GM21825 (cell line): ENCODE results near the gene ELMOD1.

Experiments
- ATAC-seq: cut with Tn5 transposase; IDR thresholded peaks from one replicate; pipeline ENCODE4 v1.9.1; 2021; ENCODE audit warnings: mild to moderate bottlenecking, moderate library complexity; ENCODE audit not compliant: unreplicated experiment

The ELMOD1 gene

DNA sequence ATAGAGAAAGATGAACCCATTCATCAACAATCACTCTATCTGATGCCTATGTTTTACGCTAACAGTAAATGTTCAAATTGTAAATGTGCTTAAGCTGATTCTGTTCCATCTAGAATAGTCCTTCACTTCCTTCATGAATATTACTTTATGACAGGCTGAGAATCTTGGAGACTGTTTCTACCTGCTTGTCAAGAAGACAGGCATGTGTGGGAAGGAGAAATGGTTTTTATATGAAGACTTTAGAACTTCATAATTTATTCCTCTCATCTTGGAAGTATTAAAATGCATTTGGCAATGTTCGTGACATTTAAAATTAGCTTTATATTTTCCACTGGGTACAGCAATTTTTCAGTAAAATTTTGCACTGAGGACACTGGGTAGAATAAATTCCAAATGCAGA lies 41.0 kb downstream of the ELMOD1 start:
- no peak for ATAC-seq

DNA sequence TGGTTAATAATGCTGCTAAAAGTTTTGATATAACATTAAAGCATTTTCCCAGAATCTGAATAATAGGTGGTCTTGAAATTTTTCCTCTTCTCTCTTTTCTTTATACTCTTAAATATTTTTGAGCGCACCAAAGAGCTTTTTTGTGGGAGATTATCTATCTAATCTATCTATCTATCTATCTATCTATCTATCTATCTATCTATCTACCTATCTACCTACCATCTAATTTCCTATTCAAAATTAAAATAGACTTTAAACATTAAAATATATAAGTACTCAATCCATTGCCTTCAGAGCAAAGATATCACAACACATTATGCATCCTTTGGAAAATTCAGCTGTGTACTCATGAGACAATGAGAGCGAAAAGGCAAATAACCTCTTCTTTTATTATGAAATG lies 55.8 kb downstream of the ELMOD1 start:
- ATAC-seq: no peak

DNA sequence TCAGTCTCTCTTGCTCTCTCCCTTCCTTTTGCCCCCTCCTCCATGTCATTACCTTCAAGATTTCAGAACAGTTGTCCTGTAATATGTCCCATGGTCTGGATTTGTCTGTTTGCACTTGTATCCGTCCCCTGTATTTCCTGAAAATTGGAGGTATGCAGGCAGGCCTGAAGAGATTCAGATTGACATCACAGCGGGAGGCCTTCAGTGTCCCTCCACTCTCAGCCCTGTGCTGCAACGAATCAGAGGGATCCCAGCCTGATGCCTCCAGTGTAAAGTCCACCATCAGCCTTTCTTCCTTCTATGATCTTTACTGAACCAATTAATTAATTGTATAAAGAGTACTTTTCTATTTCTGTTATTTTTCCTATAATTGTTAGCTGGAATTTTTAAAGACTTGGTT lies 57.3 kb downstream of the ELMOD1 start:
- no peak for ATAC-seq

DNA sequence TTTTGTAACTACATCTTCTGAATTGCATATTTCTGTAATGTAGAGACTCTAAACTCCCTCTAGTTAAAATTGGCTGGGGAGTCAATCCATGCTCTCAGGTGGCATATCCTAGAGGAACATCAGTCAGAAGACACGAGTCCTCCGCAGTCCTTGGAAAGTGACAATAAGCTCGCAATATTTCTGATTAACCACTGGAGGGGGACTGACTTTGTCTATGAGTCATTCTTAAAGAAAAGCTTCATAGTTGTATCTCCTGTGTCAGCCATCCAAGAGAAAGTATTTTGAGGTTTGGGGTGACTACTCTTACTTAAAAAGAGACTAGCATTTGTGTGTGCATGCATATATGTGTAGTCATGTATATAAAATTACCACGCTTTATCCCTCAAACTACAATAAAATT lies 60.7 kb downstream of the ELMOD1 start:
- no peak for ATAC-seq

DNA sequence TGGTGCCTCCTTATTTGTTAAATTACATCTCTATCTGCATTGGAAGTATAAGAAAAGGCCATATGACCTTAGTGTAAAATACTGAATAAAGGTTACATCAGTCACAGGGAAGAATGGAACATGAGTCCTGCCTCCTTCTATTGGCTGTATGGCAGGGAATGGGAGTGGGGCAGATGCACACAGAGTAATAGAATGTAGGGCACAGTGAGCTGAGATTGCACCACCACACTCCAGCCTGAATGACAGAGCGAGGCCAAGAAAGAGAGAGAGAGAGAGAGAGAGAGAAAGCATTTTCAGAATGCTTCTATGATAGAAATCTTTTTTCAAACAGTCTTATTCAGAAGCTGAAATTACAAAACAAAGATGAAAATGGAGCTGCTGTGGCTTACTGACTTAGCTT lies 62.1 kb downstream of the ELMOD1 start:
- no peak for ATAC-seq

DNA sequence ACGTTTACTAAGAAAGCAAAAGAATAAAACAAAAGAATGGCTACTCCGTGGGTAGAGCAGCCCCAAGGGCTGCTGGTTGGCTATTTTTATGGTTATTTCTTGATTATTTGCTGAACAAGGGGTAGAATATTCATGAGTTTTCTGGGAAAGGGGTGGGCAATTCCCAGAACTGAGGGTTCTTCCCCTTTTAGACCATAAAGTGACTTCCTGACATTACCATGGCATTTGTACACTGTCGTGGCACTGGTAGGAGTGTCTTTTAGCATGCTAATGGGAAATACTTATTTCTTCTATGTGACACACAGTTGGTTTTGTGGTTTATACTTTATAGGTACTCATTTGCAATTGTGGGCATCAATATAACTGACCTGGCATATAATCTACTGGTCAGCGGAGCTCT lies 64.7 kb downstream of the ELMOD1 start:
- no peak for ATAC-seq

DNA sequence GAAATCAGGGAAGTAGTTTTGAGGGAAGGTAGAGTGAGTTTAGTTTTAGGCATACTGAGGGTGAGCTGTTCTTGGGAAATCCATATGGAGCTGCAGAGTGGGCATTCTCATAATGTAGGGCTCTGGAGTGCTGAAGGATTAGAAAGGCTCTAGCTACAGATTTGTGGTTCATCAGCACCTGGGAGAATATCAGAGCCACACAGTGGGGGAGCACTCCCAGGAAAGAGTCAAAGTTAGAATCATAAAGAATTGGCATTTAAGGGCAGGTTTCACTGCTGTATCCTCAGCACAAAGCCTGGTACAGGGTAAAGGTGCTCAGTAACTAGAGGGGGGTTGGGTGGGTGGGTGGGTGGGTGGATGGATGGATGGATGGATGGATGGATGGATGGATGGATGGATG lies 68.4 kb downstream of the ELMOD1 start:
- ATAC-seq: no peak

DNA sequence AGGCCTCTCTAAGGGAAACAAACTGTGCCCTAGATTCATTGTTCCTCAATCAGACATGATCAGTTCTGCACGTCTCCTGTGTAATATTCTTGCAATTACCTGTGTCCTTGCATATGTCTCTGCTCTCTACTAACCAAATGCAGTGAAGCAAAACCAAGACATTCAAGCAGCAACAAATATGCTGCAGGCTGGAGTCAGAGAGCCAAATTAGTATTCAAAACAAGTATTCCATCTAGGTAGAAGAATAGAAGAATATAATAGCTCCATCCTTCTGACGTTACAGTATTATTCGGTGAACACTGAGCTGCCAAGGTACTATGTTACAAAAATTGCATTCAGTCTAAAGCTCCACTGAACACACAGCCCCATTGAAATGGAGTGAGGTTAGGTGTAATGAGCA lies 69.1 kb downstream of the ELMOD1 start:
- no peak for ATAC-seq

DNA sequence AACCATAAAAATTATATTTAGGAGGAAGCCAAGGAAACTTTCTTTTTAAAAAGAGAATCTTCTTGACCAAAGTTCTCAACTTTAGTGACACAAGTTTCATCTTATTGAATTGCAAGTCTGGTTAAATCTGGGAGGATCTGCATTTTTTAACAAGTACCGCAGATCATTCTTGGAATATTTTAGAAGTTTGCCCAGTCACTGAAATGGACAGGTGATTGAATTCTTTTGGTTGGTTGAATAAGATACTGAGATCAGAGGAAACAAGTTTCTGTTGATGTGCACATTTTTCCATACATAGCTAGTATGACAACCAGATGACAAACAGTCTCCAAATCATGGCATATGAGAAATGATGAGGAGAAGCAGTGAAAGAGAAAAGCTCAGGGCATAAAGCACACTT lies 70.7 kb downstream of the ELMOD1 start:
- ATAC-seq: no peak

DNA sequence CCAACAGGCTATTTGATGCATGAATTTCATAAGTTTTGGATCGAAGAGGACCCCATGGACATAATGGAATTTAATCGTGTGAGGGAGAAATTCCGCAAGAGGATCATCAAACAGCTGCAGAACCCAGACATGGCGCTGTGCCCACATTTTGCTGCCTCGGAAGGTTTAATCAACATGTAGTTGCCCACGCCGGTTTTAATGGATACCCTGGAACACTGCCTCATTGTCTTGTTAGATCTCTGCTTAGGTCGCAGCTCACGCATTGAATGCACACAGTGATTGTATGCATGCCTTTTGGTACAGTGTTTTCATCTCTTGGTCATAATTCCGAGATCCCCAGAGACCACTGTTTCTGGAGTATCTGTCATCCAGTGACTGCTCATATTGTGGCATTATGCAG lies 74.1 kb downstream of the ELMOD1 start:
- ATAC-seq: no peak

DNA sequence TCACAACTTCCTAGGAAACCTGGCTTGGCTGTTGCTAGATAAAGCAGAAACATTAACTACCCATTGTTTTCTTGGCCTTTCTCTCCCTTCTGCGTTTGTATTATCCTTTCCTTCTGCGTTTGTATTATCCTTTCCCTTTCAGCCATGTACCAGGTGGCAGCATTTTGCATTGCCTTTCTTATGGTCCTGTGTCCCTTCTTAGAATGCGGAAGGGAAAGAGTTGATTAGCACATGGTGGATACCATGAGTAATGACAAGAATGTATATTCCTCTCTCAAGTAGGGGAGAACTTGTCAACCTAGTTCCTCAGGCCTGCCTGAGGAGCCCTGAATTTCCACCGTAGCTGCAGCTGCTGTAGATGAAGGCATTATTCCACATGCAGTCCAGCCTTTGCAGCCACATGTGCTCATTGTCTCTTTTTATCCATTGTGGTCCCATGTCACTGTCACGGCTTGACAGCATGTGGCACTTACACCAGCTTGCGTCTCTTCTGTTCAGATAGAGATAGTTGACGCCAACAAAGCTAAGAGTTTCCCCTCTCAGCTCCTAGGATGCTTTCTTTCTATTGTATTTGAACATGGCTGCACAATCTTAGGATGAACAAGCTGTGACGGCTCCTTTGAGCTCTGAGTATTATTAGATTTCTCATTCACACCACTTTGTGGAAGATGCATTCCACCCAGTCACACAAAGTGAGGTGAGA lies 76.1 kb downstream of the ELMOD1 start:
- no peak for ATAC-seq

DNA sequence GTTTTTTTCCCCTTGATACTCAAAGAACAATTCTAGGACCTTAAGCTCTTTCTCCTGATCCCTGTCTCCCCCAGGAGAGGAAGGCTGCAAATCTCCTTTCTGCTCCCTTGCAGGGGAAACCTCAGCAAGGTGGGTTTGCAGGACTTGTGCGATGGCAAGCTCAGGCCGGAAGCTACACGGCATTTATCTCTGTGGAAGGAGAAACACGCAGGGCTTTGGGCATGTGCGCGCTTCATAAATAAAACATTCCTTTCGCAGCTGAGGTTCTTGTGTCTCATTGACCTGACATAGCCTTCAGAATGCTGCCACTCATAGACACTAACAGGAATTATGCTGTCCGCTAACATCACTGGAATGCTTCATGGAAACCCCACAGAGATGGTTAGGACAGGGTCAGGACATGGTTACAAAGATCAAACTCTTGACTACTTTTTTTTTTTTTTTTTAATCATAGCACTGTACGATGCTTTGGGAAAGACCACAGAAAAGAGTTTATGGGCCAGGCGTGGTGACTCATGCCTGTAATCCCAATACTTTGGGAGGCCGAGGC lies 78.3 kb downstream of the ELMOD1 start:
- ATAC-seq: no peak

DNA sequence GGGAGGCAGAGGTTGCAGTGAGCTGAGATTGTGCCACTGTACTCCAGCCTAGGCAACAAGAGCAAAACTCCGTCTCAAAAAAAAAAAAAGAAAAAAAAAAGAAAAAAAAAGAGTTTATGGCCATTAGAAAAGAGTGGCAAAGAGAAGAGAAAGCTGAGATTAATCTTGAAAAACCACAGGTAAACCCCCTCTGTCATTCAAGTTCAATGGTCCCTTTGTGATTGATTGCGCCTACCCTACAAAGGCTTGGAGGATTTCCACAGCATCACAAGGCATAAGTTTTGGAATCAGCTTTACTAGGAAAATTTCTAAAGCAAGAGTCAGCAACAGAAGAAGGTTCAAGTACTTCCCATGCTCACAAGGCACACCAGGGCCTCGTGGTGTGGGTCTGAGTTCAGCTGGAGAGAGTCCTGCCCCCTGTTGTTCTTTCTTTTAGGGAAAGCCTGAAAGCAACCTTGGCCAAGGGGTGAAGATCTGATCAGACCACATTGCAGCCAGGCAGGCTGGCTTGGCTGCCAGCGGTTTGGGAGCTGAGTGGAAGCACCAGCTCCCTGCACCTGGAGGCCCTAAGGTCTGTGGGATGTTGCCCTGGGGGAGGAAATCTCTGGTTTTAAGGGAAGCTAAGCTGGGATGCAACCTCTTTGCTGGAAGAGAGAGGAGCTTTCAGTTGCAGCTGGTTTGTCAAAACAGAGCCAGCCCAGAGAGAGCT lies 79.1 kb downstream of the ELMOD1 start:
- ATAC-seq: no peak

DNA sequence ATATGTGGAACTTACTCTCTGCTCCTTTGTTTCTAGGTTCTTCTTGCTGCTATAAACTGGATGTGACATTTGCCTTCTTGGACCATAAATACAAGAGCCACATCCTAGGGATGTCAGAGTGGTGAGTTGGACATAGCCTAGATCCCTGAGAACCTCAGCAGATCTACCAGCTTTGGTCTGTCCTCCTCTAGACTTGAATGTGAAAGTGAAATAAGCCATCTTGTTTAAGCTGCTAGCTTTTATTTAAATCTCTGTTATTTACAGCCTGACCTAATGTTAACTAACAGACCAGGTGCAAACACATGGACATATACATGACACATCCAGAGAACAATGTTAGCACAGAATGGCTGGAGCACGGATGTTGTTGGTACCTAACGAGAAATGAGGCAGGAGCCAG lies 85.0 kb downstream of the ELMOD1 start:
- no peak for ATAC-seq

DNA sequence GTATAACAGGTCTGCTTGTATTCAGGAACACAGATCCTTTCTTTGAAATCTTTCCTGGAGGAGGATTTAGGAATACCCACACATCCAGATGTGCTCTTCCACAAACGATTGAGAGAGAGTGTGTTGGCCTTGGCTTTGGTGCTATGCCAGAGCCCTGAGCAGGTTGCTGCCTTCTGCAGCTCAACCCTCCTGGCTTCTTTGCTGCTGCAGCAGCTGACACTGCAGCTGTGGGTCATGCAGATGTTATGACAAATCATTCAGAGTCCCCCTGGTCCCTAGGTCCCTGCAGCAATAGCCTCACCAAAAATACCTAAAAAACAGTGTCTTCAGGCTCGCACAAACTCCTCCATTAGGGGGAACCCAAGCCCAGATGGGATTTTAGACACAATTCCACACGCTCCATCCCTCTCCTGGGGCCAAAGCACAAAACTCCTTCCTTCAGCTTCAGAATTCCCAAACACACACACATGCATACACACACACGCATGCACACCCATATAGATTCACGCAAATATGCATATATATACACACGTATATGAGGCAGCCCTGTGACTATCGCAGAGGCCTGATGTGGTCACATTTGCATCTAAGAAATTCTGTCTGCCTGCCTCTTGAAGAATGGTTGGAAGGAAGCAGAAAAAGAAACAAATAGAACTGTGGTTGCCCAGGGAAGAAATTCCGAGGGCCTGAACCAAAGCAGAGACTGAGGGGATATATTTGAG lies 85.5 kb downstream of the ELMOD1 start:
- no peak for ATAC-seq

DNA sequence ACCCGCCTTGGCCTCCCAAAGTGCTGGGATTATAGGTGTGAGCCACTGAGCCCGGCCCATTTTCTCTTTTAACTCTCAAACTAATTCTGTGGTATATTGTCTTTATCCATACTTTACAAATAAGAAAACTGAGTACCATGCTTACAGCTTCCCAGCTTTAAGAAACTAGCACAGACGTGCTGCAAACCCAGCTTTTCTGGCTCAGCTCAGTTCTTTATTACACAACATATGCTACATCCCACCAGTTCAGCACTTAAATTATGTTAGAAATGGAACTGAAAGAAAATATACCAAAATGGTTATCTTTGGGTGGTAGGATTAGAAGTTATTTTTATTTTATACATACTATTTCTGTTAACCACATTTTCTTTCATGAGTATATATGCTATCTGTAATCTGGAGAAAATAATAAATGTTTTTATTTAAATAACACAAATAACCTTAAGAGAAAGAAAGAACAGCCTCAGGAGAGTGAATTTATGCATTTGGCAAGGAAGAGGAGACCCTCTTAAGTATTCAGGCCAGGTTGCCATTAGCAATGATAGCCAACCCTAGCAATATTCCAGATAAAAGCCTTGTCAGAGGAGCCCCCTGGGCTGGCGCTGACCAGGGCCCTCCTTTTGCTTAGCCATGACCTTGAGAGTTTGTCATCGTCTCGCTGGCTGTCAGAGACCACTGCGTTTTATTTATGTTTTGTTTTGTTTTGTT lies 87.1 kb downstream of the ELMOD1 start:
- no peak for ATAC-seq

DNA sequence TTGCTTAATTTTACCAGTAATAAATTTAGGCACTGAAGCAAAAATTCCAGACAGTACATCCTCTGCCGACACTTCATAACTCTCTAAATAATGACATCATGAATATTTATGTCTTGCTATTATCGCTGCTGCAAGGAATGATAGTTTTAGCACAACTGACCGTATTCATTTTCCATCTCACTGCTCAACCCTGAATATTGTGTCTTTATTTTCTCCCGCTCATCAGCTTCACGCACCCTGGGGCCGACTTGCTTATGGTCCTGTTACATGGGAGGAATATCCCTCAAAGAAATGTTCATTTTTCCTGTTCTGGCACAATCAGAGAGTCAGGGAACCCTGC lies 87.7 kb downstream of the ELMOD1 start:
- ATAC-seq: no peak

DNA sequence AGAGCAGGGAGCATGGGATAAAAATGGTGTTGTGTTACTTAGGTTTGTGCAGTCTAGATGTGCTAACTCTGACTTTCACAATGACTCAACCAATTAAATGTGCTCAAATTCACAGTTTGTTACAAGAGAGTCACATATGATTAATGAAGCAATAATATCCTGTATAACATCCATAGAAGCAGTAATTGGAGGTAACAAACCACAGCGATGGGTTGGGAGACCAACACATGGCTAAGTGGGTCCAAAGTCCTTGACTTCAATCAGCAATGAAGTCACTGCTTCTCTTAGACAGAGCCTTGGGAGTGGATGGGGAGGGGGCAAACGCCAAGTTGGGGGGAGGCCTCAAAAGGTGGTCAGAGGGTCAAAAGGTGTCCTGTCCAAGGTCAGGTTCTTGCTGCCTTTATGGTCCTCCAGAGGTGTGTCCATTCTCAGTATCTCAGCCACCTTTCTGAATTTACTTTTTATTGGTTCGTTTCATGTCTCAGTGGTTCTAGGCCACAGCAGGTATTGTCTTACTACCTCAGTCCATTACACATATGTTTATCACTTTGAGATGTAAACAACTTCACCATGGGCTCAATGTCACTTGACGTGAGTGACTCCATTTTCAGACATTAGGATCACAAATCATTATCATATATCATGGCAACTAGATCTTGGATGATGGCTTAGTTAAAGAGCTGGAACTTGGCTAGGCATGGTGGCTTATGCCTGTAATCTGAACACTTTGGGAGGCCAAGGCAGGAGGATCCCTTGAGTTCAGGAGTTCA lies 88.5 kb downstream of the ELMOD1 start:
- no peak for ATAC-seq

DNA sequence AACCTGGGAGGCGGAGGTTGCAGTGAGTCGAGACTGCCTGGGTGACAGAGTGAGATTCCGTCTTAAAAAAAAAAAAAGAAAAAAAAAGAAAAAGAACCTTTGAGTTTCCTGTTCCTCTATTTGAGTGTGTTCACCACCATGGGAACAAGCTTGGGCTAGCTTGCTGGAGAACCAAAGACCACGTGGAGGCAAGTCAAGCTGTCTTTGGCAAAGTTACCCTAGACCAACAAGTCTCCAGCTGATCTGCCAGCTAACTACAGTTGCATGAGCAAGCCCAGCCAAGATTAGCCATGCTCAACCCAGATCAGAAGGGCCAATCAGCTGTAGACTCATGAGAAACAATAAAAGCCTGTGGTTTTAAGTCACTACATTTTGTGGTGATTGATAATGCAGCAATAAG lies 91.2 kb downstream of the ELMOD1 start:
- ATAC-seq: no peak

DNA sequence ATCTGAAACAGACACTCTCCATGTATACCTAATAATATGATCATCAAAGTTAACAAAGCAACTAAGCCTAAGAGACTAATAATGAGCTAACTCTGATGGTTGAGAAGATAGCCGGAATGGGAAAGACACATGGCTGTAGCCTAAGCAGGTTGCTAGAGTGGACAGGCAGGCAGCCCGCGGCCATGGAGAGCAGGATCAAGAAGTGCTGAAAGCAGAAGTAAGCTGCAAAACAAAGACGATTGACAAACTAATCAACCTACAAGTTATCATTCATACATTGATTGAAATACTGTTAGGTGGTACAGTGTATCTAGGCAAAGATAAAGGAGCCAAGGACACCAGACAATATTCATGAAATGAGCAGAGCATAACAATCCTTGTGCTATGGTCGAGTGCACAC lies 91.6 kb downstream of the ELMOD1 start:
- no peak for ATAC-seq

DNA sequence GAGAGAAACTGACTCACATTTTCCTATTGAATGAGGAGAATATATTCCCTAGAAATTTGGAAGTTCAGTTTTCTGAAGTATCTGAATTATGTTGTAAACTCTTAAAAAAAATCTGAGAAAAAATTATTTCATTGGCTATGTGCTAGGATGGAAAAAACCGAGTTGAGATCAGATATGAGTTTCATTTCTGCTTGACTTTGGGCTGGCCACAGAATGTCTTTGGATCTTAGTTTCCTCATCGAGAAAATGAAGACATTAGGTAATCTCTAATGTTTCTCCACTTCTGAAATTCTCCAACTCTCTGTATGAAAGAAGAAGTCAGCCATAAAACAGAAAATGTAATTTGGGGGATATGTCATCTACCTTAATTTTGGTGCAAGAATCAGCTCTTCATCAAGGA lies 92.1 kb downstream of the ELMOD1 start:
- ATAC-seq: no peak
